MM.1S (cell line): ENCODE results near the gene MACROD2.

ENCODE experiments used
- DNase-seq: peaks from one replicate; pipeline ENCODE4 v3.0.0-alpha.2; 2015
- H2AFZ ChIP-seq: fragments of 300-600 bp; sonication (generic); 2 replicates; pipeline ENCODE4 v1.6.0; 2016; ENCODE audit warnings: antibody characterized with exemption, low read length
- H3F3A ChIP-seq: fragments of 300-600 bp; sonication (generic); 2 replicates; pipeline ENCODE4 v1.6.1; 2016; ENCODE audit warnings: mild to moderate bottlenecking, antibody characterized with exemption, low read length, moderate library complexity, mixed read lengths; ENCODE audit not compliant: insufficient read depth
- H3K27ac ChIP-seq: fragments of 300-600 bp; sonication (generic); 2 replicates; pipeline ENCODE4 v1.5.1; 2016; ENCODE audit warnings: mild to moderate bottlenecking, low read length
- H3K27me3 ChIP-seq: fragments of 300-600 bp; sonication (generic); replicated peaks from 2 replicates; pipeline ENCODE4 v1.6.0; 2016; ENCODE audit warnings: low read length; ENCODE audit not compliant: insufficient read depth
- H3K36me3 ChIP-seq: fragments of 300-600 bp; sonication (generic); replicated peaks from 2 replicates; pipeline ENCODE4 v1.6.1; 2016; ENCODE audit warnings: mild to moderate bottlenecking, low read length, mixed read lengths; ENCODE audit not compliant: insufficient read depth
- H3K4me1 ChIP-seq: fragments of 300-600 bp; sonication (generic); 2 replicates; pipeline ENCODE4 v1.6.1; 2016; ENCODE audit warnings: low read length, mixed read lengths
- H3K4me2 ChIP-seq: fragments of 300-600 bp; sonication (generic); 2 replicates; pipeline ENCODE4 v1.6.0; 2016; ENCODE audit warnings: low read depth, low read length
- H3K4me3 ChIP-seq: fragments of 300-600 bp; sonication (generic); 2 replicates; pipeline ENCODE4 v1.5.1; 2016; ENCODE audit warnings: low read length, mixed read lengths
- H3K79me2 ChIP-seq: fragments of 300-600 bp; sonication (generic); 2 replicates; pipeline ENCODE4 v1.6.1; 2016; ENCODE audit warnings: mixed run types, low read length, mixed read lengths
- H3K9ac ChIP-seq: fragments of 300-600 bp; sonication (generic); 2 replicates; pipeline ENCODE4 v1.6.1; 2016; ENCODE audit warnings: low read length, mixed read lengths
- H3K9me2 ChIP-seq: fragments of 300-600 bp; sonication (generic); replicated peaks from 2 replicates; pipeline ENCODE4 v1.6.1; 2016; ENCODE audit warnings: mild to moderate bottlenecking, low read length, mixed read lengths; ENCODE audit not compliant: insufficient read depth
- H3K9me3 ChIP-seq: fragments of 300-600 bp; sonication (generic); replicated peaks from 2 replicates; pipeline ENCODE4 v1.6.1; 2016; ENCODE audit warnings: mild to moderate bottlenecking, low read length, mixed read lengths; ENCODE audit not compliant: insufficient read depth
- H4K20me1 ChIP-seq: fragments of 300-600 bp; sonication (generic); 2 replicates; pipeline ENCODE4 v1.6.1; 2016; ENCODE audit warnings: mild to moderate bottlenecking, low read length, moderate library complexity, mixed read lengths; ENCODE audit not compliant: insufficient read depth
- EZH2 ChIP-seq: fragments of 300-600 bp; sonication (generic); optimal IDR thresholded peaks from 2 replicates; pipeline ENCODE3; 2017; ENCODE audit warnings: low read depth, mild to moderate bottlenecking, antibody characterized with exemption, low read length, mixed read lengths
- EZH2phosphoT487 ChIP-seq: fragments of 300-600 bp; sonication (generic); IDR thresholded peaks from 2 replicates; pipeline ENCODE4 v1.6.1; 2018; ENCODE audit warnings: antibody characterized with exemption, low read length
- TF ChIP-seq, protein P1 (sequence below): fragments of 300-600 bp; sonication (generic); IDR thresholded peaks from 2 replicates; pipeline ENCODE4 v1.5.1; 2016; ENCODE audit warnings: antibody characterized with exemption, low read length, mixed read lengths

The MACROD2 gene

DNA sequence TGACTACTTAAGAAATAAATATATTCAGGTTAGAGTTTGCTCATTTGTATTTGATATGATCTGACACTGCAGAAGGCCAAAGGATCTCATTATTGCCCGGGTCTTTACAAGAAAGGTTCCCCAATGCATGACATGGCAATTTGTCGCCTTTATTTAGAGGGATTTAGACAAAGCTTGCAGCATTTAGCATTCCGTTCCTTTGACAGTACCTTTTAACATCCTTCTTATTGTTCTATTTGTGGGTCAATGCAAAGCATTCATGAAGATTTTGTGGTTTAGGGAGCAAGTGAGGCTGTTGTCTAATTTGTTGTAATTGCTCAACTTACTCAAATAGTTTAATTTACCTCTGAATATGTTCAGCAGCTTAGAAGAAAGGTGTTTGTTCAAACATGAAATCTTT is 572.9 kb downstream of the MACROD2 start:
- Histone ChIP-seq H3K4me1 (no peaks in the 10 kb centered on the region), H3K4me3 (no peak overlapping the region), H3K79me2 (no peaks in the 10 kb centered on the region), H3F3A (no peaks in the 10 kb centered on the region), H3K9me3 (no peaks in the 10 kb centered on the region), H2AFZ (no peak overlapping the region), H3K9me2 (0 out of 2 replicates have a peak, but pooled peaks cover 4% of the 10 kb centered on the region), H3K9ac (no peak overlapping the region), H3K4me2 (no peak overlapping the region), H3K36me3 (no peaks in the 10 kb centered on the region), H4K20me1 (no peaks in the 10 kb centered on the region), H3K27me3 (no peaks in the 10 kb centered on the region), H3K27ac (no peak overlapping the region)
- DNase-seq, result no peak
- no peak for TF ChIP-seq EZH2phosphoT487
- TF ChIP-seq, protein P1, sequence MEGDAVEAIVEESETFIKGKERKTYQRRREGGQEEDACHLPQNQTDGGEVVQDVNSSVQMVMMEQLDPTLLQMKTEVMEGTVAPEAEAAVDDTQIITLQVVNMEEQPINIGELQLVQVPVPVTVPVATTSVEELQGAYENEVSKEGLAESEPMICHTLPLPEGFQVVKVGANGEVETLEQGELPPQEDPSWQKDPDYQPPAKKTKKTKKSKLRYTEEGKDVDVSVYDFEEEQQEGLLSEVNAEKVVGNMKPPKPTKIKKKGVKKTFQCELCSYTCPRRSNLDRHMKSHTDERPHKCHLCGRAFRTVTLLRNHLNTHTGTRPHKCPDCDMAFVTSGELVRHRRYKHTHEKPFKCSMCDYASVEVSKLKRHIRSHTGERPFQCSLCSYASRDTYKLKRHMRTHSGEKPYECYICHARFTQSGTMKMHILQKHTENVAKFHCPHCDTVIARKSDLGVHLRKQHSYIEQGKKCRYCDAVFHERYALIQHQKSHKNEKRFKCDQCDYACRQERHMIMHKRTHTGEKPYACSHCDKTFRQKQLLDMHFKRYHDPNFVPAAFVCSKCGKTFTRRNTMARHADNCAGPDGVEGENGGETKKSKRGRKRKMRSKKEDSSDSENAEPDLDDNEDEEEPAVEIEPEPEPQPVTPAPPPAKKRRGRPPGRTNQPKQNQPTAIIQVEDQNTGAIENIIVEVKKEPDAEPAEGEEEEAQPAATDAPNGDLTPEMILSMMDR, result no peak
- TF ChIP-seq EZH2, result no peak

DNA sequence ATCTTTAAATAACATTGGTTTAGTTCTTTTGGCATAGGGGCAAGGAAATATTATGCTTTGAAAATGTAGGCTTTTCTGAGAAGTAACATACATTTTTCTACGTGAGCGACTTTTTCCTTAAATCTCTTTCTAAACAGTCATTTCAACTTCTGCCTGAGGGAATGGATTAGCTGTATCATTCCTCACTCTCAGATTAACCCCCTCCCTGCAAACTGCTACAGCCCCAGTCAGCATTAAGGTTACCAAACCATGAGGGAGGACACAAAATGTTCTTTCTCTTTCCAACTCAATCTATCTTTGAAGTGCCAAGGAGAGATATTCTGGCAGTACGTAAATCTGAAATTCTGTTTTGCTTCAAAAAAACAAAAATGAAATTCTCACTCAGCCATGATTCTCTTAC is 573.4 kb downstream of the MACROD2 start:
- Histone ChIP-seq H3K9ac (no peak overlapping the region), H2AFZ (no peak overlapping the region)
- no peak for DNase-seq

DNA sequence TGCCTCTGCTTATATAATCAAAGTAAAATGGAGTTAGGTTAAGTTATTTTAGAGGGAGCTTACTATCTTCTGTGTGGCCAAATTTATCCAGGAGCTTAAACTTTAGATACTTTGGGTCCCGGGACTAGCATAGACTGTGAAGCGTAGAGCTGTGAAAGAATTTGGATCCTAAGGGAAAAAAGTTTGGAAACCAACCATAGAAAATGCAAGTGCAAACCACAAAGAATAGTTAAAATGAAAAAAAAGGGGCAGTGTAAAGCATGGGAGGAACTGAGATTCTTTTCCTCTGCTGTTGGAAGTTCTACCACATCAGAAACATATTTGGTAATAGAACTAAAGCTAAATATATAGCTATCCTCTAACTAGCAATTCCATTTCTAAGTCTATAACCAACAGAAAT is 574.3 kb downstream of the MACROD2 start:
- no peak for TF ChIP-seq EZH2
- TF ChIP-seq, protein P1, result no peak
- TF ChIP-seq EZH2phosphoT487, result no peak
- Histone ChIP-seq H3F3A (no peaks in the 10 kb centered on the region), H3K79me2 (no peaks in the 10 kb centered on the region), H3K4me1 (no peaks in the 10 kb centered on the region), H3K4me3 (no peak overlapping the region), H4K20me1 (no peaks in the 10 kb centered on the region), H3K36me3 (no peaks in the 10 kb centered on the region), H3K9me3 (no peaks in the 10 kb centered on the region), H3K27ac (no peak overlapping the region), H3K9ac (no peak overlapping the region), H3K4me2 (no peak overlapping the region), H2AFZ (no peak overlapping the region), H3K9me2 (no peaks in the 10 kb centered on the region), H3K27me3 (no peaks in the 10 kb centered on the region)
- no peak for DNase-seq

More for the DNA sequence above, 573.4 kb downstream of the MACROD2 start:
- Histone ChIP-seq H3K27me3 (no peaks in the 10 kb centered on the region), H3K4me1 (no peaks in the 10 kb centered on the region), H3K4me2 (no peak overlapping the region), H3K27ac (no peak overlapping the region), H3K4me3 (no peak overlapping the region), H4K20me1 (no peaks in the 10 kb centered on the region), H3K9me3 (no peaks in the 10 kb centered on the region), H3K9me2 (0 out of 2 replicates have a peak, but pooled peaks cover 4% of the 10 kb centered on the region), H3F3A (no peaks in the 10 kb centered on the region), H3K36me3 (no peaks in the 10 kb centered on the region), H3K79me2 (no peaks in the 10 kb centered on the region)
- TF ChIP-seq, protein P1, result no peak
- no peak for TF ChIP-seq EZH2
- no peak for TF ChIP-seq EZH2phosphoT487
